Measurements from ENCODE around the gene HSF5.

The HSF5 gene

DNA sequence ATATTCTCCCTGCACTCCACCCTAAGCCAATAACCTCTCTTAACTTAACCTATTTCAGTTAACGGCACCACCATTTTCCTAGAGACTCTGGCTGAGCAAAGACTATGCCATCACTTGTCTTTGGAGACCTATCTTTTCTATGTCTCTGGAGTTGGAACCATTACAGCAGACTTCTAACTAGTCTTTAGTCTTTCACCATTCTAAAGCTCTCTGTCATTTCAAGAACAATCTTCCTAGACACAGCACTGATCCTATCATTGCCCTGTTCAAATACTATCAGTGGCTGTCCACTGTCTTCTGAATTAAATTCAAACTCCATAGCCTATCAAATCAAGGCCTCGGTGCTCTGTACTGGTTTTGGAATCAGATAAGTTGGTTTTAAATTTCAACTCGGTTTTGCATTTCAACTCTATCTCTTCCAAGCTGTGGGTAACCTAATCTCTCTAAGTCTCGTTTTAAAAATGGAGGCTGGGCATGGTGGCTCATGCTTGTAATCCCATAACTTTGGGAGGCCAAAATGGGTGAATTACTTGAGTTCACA, 102.8 kb downstream of the HSF5 start:
- DNase-seq (ENCODE audit: low read depth) = no peak

DNA sequence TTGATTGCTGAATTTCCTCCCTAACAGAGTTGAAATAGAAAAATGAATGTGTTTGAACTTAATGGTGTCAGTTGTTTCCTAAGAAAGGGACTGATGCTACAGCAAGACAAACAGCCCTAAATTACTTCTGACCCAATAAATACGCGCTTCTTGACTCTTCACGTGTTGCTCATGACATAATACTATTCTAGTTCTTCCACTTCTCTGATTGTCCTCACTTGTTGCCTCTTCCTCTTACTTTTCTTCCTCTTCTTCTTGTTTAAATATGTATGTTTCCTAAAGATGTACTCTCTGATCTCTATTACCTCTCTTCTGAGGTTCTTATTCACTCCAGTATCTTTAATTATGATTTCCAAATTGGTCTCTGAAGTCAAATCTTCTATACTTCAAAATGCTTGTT, 103.3 kb downstream of the HSF5 start:
- DNase-seq (ENCODE audit: low read depth) = no peak

DNA sequence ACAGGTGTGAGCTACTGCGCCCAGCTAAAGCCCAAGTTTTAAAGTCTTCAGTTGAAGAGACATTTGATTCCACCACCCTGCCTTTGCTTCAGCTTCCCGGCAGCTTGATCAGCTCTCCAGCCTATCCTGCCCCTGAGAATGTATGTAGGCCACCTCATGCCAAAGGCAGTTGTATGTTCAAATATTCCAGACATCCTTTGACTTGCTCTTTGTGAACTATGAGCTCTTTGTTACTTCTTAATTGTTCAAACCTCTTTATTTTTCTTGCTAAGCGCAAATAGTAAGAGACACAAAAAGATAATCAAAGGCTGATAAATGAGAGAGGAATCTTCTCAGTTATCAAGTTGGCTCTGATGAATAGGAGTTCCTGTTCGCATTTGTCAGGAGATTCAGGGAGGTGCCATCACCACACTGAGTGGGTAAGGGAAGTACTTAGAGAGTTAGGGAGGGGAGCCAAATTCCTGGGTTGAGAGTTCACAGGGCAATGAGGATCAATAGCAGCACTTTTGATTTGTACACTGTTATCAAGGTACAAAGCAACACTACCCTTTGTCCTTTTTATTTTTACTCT, 104.2 kb downstream of the HSF5 start:
- DNase-seq (ENCODE audit: low read depth) = no peak

DNA sequence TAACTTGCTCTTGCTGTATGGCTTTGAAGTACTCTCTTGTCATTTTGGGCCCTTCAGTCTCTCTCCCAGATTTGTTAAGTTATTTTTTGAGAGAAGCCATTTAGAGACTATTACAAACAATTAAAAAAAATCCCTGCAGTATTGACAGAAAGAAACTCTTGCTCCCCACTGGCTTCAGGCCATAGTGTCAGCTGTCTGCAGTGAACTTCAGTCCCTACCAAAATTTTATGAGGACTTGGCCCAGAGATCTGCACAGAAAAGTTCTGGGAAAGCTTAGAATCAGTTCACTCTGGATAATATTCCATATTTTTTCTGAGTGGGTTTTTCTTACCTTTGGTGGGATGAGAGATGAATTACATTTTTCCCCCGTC, 105.4 kb downstream of the HSF5 start:
- DNase-seq (ENCODE audit: low read depth) = no peak

DNA sequence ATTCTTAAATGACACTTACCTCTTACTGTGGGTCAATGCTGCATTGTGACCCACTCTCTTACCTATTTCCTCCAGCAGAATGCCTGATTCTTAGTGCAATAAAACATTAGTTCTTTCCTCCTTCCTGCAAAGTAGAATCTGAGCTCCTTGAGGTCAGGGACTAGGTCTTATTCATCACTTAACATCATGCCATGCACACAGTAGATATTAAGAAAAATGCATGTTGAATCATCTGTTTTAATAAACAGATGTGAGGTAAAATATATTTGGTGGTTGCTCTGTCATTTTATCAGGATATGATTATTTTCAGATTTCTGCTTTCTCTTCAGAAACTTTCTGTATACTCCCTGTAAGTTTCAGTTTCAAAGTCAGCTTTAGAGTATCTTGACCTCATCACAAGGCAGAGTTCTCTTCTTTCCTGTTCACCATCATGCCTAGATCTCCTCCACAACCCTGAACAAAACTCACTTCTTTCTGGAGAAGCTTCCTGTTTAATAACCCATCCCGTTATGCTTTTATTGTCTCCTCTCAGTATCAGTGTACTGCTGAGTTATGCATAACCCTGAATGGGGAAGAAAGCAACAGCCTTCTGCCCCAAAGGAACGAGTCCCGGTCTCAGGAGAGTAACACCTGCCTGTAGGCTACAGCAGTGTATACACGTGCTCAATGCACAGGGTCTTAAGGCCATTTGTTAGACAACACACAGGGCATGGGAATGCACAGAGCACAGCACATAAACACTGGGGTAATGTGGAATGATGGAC, 105.9 kb downstream of the HSF5 start:
- no peak for DNase-seq (ENCODE audit: low read depth)

DNA sequence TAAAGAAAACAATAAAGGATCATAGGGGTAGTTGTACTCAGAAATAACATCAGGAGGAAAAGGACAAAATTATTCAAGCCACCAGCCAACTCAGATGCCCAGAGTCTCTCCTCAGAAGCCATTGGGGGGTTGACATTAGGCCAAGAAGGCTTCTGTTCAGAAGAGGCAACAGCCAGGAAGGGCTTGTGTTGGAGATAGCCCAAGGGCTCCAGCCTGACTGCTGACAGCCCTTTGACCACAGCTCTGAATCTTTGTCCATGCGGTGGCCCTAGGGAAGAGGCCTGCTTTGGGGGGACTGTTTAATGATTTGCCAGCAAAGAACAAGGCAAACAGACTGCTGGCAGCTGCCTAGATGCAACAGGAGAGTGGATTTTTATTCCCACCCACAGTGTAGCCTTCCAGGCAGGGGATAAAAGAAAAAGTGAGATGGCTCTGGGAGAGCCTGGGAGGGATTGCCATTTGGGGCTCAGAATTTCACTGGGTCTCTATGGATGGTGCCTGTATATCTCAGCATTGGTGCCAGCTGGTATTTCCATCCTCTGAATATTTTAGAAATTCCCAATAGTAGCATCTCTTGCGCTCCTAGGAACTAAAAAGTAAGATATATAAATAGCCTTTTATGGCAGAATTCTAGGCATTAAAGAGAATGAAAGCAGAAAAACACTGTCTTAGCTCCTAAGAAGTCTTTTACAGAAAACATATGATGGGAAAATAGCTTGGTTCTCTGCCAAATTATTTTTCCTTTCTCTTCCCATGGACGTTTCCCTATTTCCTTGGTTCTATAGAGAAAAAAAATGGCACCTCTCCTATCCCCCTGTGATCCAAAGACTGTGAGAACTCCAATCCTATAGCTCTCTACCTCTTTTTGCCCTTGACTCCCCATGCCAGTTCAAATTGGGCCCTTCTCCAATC, 106.8 kb downstream of the HSF5 start:
- no peak for DNase-seq (ENCODE audit: low read depth)

DNA sequence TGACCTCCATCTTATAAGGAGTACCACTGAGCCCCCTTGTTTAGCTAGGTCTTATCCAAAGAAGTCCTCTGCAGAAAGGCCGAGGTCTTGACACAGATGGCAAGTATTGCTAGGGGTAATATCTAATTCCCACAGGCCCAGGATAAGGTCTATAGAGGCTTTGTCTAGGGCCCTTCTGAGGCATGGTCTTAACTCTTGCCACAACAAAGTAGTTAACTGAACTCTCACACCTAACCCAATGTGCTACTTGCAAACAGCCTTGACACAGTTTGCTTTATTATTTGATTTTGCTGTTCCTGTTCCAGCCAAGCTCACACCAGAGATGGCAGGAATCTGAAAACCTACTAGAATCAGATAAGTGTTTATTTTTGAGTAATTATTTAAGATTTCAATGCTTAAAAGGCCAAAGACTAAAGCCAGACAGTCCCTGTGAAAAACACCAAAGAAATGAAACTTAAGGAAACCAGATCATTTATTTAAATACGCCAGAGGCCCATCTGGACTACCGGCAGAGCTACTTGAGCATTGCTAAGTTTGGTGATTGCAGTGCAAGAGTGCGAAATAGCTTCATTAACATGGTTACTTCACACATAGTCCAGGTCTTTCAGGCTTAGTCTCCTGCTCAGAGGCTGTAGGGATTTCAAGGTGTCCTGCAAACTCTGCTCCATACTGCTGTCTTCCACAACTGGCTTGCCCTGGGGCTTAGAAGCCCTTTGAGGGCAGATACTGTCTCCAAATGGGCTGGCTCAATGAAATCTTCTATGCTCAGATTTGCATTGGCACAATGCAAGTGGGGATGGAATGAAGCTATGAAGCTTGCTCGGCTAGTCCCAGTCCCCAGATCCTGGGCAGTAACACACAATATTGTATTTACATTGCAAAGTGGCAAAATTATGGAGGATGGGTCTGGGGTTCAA, 107.7 kb downstream of the HSF5 start:
- no peak for DNase-seq (ENCODE audit: low read depth)

DNA sequence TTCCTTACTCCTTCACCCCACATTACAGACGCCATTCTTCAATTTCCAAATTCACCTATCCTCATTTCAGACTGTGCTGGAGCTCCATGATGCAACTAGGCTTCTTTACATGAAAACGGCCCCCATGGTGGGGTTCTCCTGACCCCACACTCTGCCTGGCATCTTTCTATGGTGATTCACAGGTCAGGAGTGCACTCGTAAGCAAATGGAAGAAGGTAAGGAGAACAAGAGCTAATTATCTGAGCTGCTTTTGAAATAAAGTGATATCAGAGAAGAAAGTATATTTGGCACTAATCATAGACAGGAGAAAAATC, 108.7 kb downstream of the HSF5 start:
- no peak for DNase-seq (ENCODE audit: low read depth)

DNA sequence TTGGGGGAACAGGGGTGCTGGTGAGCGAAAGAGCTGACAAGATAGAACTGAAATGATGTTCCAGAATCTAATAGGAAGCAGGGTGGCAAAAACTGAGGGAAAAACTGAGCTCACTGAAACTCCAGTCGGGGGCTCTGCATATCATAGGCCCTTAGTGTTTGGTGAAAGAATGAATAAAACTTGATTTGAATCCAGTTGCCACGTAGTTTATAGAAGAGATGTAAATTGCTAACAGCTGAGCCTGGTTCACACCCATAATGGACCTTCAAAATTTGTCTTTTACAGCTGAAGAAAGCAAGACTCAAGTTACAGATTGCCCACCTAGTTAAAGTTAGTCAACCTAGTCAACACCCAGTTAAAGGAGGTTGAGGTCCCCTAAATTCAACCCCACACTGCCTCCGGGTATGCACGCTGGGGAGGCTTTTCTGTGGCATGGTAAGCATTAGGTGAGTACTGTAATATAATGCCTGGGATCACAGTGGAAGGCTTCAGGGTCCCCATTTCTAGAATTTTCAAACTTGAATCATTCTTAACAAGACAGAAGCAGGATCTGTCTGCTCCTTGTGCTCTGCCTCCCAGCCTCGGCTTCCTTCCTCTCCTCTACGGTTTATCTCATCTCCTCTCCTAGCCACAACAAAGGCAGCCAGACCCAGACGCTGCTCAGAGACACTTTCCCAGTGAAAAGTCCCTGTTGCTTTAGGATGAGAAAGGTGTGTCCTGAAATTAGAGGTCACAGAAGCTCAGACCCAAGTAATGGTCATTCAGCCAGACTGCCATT, 109.3 kb downstream of the HSF5 start:
- DNase-seq (ENCODE audit: low read depth) = no peak

DNA sequence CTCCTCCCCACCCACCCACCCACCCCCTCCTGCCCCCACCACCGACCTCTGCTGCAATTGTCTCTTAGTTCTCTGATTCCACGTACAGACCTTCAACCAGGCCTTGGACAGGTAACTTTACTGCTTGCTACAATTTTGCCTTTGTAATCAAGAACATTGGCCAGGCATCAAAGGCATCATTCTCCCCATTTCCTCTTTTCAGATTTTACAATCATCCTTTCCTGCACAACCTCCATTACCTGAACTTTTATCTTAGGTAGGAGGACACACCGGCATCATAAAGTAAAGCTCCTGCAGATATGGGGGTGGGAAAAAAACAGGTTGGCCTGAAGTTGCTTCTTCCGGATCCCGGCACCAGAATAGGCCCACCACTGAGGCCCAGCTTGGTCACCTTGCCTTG, 110.5 kb downstream of the HSF5 start:
- no peak for DNase-seq (ENCODE audit: low read depth)

DNA sequence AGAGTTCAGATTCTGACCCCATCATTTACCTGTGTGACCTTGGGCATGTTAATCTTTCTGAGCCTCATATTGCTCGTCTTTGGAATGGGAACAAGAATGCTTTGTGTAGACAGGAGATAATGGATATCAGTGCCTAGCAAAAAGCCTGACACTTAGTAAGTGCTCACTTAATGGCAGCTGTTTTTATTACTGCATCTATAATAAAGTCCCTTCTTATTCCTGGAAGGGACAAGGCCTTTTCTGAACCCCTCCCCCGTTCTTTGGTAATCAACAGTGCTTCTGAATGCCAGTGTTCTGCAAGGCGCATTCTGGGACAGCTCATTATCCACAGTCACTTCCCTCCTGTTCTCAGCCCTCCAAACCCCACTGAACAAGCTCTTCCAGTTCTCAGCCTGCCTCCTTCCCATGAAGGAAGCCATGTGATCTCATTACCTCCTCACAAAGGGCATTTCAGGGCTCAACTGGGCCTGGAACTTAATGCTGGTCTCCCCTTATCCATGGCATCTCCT, 111.1 kb downstream of the HSF5 start:
- no peak for DNase-seq (ENCODE audit: low read depth)

DNA sequence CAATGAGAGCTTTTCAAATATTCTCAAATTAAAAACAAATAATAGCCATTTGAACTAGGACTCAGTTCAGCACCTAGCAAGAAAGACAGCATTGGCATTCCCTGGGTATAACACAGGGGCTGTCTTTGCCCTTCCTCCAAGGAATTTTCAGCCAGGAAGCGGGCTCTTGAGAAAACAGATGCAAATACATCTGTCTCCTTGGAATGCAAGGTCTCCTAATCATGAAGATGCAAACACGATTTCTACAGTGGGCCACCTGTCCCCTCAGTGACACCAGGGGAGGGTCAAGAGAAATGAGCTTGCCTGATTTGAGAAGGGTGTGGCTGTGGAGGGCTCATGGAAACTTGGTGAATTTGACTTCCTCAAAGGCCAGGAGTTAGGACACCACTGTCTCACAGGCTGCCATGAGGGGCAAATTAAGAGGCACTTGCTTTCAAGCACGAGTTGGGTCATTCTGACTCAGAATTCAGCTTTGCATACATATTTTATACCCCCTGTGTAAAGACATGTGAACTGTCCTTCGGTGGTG, 111.7 kb downstream of the HSF5 start:
- DNase-seq (ENCODE audit: low read depth) = no peak

DNA sequence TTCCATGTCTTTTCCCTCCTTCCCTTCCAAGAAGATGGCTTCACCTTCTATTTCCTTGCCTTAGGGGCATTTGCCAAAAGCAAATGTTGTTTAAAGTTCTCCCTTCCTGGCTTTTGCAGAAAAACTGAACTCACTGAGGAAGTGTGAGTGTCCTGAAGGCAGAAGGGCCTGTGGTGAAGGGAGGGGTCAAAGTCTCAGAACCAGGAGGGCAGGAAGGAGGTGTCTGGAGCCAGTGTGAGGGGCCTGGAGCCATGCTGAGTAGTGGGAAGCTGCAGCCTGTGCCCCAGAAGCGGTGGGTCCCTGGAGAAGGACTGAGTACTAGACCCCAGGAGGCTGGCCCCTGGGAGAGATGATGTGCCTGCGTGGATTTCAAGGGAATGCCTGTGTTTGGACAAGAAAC, 112.4 kb downstream of the HSF5 start:
- no peak for DNase-seq (ENCODE audit: low read depth)

DNA sequence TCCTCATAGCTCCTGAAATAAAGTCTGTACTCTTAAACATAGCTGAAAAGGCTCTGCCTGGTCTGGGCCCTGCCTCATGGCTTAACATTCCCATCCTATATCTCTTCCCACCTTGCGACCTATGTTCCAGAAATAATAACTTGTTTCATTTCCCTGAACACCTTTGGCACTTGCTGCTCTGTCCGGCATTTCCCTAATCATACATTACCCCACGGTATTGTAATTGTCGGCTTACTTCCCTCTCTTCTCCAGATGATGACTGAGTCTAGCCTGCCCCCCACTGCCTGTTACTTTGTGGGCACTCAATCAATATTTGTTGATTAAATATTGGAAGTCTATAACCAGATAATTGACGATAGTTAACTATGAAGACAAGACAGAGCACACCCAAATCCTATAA, 113.0 kb downstream of the HSF5 start:
- DNase-seq (ENCODE audit: low read depth) = no peak

DNA sequence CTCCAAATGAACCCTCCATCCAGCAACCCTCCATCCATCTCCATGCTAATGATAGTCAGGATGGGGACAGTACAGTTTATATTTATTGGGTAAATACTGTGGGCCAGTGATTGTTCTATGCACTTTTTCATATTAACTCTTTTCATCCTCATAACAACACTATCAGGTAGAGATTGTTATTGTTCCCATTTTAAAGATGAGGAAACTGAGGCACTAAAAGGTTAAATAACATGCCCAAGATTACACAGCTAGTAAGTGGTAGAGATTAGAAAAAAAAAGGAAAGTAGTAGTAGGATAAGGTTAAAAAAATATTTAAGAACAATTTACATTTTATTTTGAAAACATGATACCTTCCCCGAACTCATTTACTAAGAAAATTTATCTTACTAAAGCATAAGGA, 114.3 kb downstream of the HSF5 start:
- DNase-seq (ENCODE audit: low read depth) = no peak

DNA sequence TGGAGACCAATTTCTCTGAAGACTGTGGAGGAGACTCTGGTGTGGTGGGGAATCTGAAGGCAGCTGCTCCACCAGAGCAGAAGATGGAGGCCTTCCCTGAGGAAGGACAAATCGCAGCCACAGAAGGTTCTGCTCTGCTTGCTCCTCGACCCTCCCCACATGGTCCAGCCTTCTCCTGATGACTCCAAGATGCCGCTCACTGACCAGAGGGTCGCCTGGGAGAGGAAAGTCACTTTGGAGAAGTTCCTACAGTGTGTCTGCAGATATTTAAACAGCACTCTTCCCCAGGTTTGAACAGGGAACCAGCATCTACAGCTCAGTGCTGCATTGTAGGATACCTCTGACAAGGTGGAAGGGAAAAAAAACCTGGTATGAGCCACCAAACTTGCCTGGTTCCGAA, 115.2 kb downstream of the HSF5 start:
- no peak for DNase-seq (ENCODE audit: low read depth)

DNA sequence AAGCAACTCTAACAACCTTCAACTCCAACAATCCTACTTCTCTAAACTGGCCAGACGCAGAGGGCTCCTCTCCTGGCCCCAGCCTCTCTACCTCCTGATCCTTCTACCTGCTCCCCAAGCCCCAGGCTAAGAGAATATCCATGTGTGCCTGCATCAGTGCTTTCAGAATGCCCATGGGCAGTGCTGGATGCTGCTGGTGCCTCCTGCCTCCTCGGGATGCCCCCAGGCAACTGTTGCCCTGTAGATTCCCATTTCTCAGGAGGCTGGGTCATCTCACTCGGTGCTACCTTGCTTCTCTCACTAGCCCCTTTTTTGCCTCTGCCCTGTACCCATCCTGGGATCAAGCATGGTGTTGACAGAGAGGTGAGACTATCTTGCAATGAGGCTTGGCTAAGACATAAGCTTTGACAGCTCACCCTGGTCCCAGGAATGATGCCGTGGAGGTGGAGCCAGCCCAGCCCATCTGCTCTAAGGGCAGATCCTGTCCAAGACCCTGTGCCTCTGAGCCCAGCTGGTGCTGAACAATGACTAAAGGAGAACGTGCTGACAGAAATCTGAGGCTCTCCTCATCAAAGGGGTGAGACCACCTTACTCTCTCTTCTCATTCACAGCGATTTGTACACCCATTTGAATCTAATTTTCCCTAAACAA, 116.8 kb downstream of the HSF5 start:
- DNase-seq (ENCODE audit: low read depth) = no peak

DNA sequence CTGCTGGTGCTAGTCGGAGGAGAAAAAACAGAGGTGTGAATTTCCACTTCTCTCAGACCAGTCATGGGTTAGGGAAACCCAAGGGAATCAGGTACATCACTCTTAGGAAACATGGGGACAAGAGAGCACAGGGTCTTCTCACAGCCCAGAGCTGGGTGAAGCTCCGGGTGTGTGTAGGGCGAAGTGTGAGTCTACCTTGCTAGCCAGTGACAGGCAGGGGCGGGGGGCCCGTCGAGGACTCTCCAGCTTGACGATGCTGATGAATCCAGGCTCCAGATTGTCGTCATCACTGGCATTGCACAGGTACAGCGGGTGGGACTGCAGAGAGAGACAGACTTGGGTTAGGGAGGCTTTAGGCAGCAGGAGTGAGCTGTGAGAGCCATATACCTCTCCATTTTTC, 117.5 kb downstream of the HSF5 start:
- DNase-seq (ENCODE audit: low read depth) = no peak

DNA sequence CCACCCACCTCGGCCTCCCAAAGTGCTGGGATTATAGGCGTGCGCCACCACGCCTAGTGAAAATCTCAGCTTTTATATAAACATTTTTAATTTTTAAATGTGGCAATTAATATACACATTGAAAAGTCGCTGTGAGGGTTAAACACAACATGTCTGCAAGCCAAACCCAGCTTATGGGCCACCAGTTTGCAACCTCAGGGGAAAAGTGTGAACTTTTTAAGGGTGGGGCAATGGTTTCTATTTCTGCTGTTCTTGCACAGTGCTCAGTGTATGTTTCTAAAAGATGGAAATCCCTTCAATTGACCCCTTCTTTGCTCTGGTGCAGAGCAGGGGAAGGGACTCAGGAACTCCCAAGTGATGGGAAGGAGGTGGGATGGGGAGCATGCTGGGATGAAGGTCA, 117.9 kb downstream of the HSF5 start:
- no peak for DNase-seq (ENCODE audit: low read depth)
